Neural cell (in vitro differentiated cells): ENCODE measurements around the gene SLC12A5. TPM values are rescaled to one million over a fixed set of nuclear protein-coding genes. Genes with fewer than 3 reads are reported as not detected.

Source experiments
- H2AFZ ChIP-seq: fragments of 200-600, 300-800 bp; sonication (generic), shearing (Covaris generic); 2 replicates; pipeline ENCODE4 v1.6.0; 2014; ENCODE audit warnings: low read depth, mild to moderate bottlenecking, antibody characterized with exemption, low read length, moderate library complexity
- H3F3A ChIP-seq: fragments of 200-600 bp; shearing (Covaris generic); 2 replicates; pipeline ENCODE4 v1.6.1; 2016; ENCODE audit warnings: mild to moderate bottlenecking, moderate library complexity, mixed read lengths, antibody characterized with exemption, low read length; ENCODE audit not compliant: insufficient read depth, poor library complexity, severe bottlenecking
- H3K27ac ChIP-seq: fragments of 200-600, 300-800 bp; sonication (generic), shearing (Covaris generic); 2 replicates; pipeline ENCODE4 v1.5.1; 2014; ENCODE audit warnings: mild to moderate bottlenecking, low read length, moderate library complexity
- H3K27me3 ChIP-seq: fragments of 300-800, 200-600 bp; sonication (generic), shearing (Covaris generic); 2 replicates; pipeline ENCODE4 v1.6.0; 2014; ENCODE audit warnings: mild to moderate bottlenecking, low read depth, low read length, moderate library complexity; ENCODE audit not compliant: insufficient read depth
- H3K36me3 ChIP-seq: fragments of 300-800, 200-600 bp; sonication (generic), shearing (Covaris generic); 2 replicates; pipeline ENCODE4 v1.5.1; 2014; ENCODE audit warnings: mild to moderate bottlenecking, antibody characterized with exemption, low read length, moderate library complexity; ENCODE audit not compliant: insufficient read depth
- H3K4me2 ChIP-seq: fragments of 300-800, 200-600 bp; sonication (generic), shearing (Covaris generic); 2 replicates; pipeline ENCODE4 v1.6.0; 2014; ENCODE audit warnings: mild to moderate bottlenecking, low read length
- H3K4me3 ChIP-seq: fragments of 300-800, 200-600 bp; sonication (generic), shearing (Covaris generic); 2 replicates; pipeline ENCODE4 v1.5.1; 2014; ENCODE audit warnings: mild to moderate bottlenecking, low read length, moderate library complexity
- H3K79me2 ChIP-seq: fragments of 200-600 bp; shearing (Covaris generic); replicated peaks from 2 replicates; pipeline ENCODE4 v1.6.0; 2014; ENCODE audit warnings: mild to moderate bottlenecking, low read length, moderate library complexity; ENCODE audit not compliant: insufficient read depth
- H3K9ac ChIP-seq: fragments of 300-800, 200-600 bp; sonication (generic), shearing (Covaris generic); 2 replicates; pipeline ENCODE4 v1.6.1; 2016; ENCODE audit warnings: mild to moderate bottlenecking, low read length, mixed read lengths
- H3K9me2 ChIP-seq: fragments of 200-600 bp; shearing (Covaris generic); 2 replicates; pipeline ENCODE4 v1.6.1; 2016; ENCODE audit warnings: mild to moderate bottlenecking, low read length, mixed read lengths; ENCODE audit not compliant: insufficient read depth
- H3K9me3 ChIP-seq: fragments of 200-600, 300-800 bp; sonication (generic), shearing (Covaris generic); 2 replicates; pipeline ENCODE4 v1.6.1; 2016; ENCODE audit warnings: mild to moderate bottlenecking, mixed run types, low read length, moderate library complexity, mixed read lengths
- H4K20me1 ChIP-seq: fragments of 200-600 bp; shearing (Covaris generic); 2 replicates; pipeline ENCODE4 v1.6.1; 2016; ENCODE audit warnings: mild to moderate bottlenecking, mixed run types; ENCODE audit not compliant: insufficient read depth
- EP300 ChIP-seq: fragments of 450-650 bp; conservative IDR thresholded peaks from 2 replicates; pipeline ENCODE4 v1.6.1; 2014; ENCODE audit warnings: antibody characterized with exemption, mild to moderate bottlenecking, moderate library complexity; ENCODE audit not compliant: poor library complexity, severe bottlenecking
- EZH2 ChIP-seq: fragments of 200-600, 300-800 bp; shearing (Covaris generic), sonication (generic); IDR thresholded peaks from 2 replicates; pipeline ENCODE4 v1.6.1; 2014; ENCODE audit warnings: antibody characterized with exemption, low read length, borderline replicate concordance, mild to moderate bottlenecking; ENCODE audit not compliant: insufficient read depth, poor library complexity, severe bottlenecking
- MXI1 ChIP-seq: fragments of 450-650 bp; conservative IDR thresholded peaks from 2 replicates; pipeline ENCODE4 v1.6.1; 2014; ENCODE audit warnings: antibody characterized with exemption, mild to moderate bottlenecking; ENCODE audit not compliant: poor library complexity, severe bottlenecking
- POLR2AphosphoS5 ChIP-seq: IDR thresholded peaks from 2 replicates; pipeline ENCODE4 v1.6.1; 2012
- RAD21 ChIP-seq: fragments of 450-650 bp; conservative IDR thresholded peaks from 2 replicates; pipeline ENCODE4 v1.6.1; 2014; ENCODE audit warnings: antibody characterized with exemption, mild to moderate bottlenecking, moderate library complexity
- TAF1 ChIP-seq: IDR thresholded peaks from 2 replicates; pipeline ENCODE4 v1.6.1; 2012; ENCODE audit warnings: low read depth
- polyA plus RNA-seq: library from polyadenylated mRNA; depleted of rRNA; stranded (reverse); fragments of >200 nt; gene quantifications from 2 replicates; pipeline ENCODE4 v1.2.3, GENCODE V29; 2014
- TF ChIP-seq, protein P1 (sequence below): IDR thresholded peaks from 2 replicates; pipeline ENCODE4 v1.6.1; 2012; ENCODE audit warnings: borderline replicate concordance
- TF ChIP-seq, protein P2 (sequence below): fragments of 450-650 bp; IDR thresholded peaks from 2 replicates; pipeline ENCODE4 v1.5.1; 2014; ENCODE audit warnings: antibody characterized with exemption, mild to moderate bottlenecking, moderate library complexity; ENCODE audit not compliant: poor library complexity, severe bottlenecking

The SLC12A5 gene
- polyA plus RNA-seq, 1 donor from 2014 or later, result 53.1 TPM

DNA sequence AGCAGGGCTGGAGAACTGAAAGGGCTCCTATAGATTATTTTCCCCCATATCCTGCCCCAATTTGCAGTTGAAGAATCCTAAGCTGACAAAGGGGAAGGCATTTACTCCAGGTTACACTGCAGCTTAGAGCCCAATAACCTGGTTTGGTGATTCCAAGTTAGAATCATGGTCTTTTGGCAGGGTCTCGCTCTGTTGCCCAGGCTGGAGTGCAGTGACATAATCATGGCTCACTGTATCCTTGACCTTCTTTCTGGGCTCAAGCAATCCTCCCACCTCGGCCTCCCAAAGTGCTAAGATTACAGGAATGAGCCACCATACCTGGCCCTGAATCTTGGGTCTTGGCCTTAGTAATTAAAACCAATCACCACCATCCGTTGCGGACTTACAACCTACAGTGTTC is 21.3 kb upstream of the SLC12A5 start:
- H3K27ac ChIP-seq, result no peak overlapping the region
- no peak overlapping the region for H2AFZ ChIP-seq
- no peak for TF ChIP-seq POLR2AphosphoS5
- no peak for TF ChIP-seq MXI1
- no peak for TF ChIP-seq EZH2
- H3K4me2 ChIP-seq, result no peak overlapping the region
- H3K36me3 ChIP-seq, result no peaks in the 10 kb centered on the region
- H3K4me3 ChIP-seq, result no peak overlapping the region
- H3K9me2 ChIP-seq, result no peaks in the 10 kb centered on the region
- no peaks in the 10 kb centered on the region for H3F3A ChIP-seq
- no peak overlapping the region for H3K9ac ChIP-seq
- no peaks in the 10 kb centered on the region for H3K9me3 ChIP-seq
- no peaks in the 10 kb centered on the region for H3K79me2 ChIP-seq
- no peaks in the 10 kb centered on the region for H3K27me3 ChIP-seq
- no peaks in the 10 kb centered on the region for H4K20me1 ChIP-seq

DNA sequence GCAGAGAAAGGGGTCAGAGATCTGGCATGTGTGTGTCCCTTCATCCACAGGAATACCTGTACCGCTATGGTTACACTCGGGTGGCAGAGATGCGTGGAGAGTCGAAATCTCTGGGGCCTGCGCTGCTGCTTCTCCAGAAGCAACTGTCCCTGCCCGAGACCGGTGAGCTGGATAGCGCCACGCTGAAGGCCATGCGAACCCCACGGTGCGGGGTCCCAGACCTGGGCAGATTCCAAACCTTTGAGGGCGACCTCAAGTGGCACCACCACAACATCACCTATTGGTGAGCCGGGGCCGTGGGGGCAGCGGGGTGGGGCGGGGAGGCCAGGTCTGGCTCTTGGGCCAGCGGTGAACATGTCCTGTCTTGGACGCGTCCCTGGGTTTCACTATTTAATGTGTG is 19.2 kb upstream of the SLC12A5 start:
- H3K9ac ChIP-seq, result no peak overlapping the region
- TF ChIP-seq POLR2AphosphoS5 (no peak), EP300 (no peak), EZH2 (no peak), TAF1 (no peak), RAD21 (no peak), MXI1 (no peak)
- TF ChIP-seq, protein P1, sequence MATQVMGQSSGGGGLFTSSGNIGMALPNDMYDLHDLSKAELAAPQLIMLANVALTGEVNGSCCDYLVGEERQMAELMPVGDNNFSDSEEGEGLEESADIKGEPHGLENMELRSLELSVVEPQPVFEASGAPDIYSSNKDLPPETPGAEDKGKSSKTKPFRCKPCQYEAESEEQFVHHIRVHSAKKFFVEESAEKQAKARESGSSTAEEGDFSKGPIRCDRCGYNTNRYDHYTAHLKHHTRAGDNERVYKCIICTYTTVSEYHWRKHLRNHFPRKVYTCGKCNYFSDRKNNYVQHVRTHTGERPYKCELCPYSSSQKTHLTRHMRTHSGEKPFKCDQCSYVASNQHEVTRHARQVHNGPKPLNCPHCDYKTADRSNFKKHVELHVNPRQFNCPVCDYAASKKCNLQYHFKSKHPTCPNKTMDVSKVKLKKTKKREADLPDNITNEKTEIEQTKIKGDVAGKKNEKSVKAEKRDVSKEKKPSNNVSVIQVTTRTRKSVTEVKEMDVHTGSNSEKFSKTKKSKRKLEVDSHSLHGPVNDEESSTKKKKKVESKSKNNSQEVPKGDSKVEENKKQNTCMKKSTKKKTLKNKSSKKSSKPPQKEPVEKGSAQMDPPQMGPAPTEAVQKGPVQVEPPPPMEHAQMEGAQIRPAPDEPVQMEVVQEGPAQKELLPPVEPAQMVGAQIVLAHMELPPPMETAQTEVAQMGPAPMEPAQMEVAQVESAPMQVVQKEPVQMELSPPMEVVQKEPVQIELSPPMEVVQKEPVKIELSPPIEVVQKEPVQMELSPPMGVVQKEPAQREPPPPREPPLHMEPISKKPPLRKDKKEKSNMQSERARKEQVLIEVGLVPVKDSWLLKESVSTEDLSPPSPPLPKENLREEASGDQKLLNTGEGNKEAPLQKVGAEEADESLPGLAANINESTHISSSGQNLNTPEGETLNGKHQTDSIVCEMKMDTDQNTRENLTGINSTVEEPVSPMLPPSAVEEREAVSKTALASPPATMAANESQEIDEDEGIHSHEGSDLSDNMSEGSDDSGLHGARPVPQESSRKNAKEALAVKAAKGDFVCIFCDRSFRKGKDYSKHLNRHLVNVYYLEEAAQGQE, result no peak
- TF ChIP-seq, protein P2, sequence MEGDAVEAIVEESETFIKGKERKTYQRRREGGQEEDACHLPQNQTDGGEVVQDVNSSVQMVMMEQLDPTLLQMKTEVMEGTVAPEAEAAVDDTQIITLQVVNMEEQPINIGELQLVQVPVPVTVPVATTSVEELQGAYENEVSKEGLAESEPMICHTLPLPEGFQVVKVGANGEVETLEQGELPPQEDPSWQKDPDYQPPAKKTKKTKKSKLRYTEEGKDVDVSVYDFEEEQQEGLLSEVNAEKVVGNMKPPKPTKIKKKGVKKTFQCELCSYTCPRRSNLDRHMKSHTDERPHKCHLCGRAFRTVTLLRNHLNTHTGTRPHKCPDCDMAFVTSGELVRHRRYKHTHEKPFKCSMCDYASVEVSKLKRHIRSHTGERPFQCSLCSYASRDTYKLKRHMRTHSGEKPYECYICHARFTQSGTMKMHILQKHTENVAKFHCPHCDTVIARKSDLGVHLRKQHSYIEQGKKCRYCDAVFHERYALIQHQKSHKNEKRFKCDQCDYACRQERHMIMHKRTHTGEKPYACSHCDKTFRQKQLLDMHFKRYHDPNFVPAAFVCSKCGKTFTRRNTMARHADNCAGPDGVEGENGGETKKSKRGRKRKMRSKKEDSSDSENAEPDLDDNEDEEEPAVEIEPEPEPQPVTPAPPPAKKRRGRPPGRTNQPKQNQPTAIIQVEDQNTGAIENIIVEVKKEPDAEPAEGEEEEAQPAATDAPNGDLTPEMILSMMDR, result no peak
- H3K79me2 ChIP-seq, result no peaks in the 10 kb centered on the region
- H3K4me2 ChIP-seq, result no peak overlapping the region
- no peak overlapping the region for H3K27ac ChIP-seq
- no peak overlapping the region for H2AFZ ChIP-seq
- no peaks in the 10 kb centered on the region for H3K36me3 ChIP-seq
- H3F3A ChIP-seq, result no peaks in the 10 kb centered on the region
- H3K4me3 ChIP-seq, result no peak overlapping the region
- peaks cover 15% of the 10 kb centered on the region for H3K27me3 ChIP-seq
- no peaks in the 10 kb centered on the region for H4K20me1 ChIP-seq
- no peaks in the 10 kb centered on the region for H3K9me3 ChIP-seq
- H3K9me2 ChIP-seq, result no peaks in the 10 kb centered on the region
